EH (cell line): ENCODE results near the gene PFDN2.

ENCODE experiments used
- DNase-seq: peaks from one replicate; pipeline ENCODE4 v3.0.0-alpha.2; 2015; ENCODE audit warnings: low read depth

Gene PFDN2

DNA sequence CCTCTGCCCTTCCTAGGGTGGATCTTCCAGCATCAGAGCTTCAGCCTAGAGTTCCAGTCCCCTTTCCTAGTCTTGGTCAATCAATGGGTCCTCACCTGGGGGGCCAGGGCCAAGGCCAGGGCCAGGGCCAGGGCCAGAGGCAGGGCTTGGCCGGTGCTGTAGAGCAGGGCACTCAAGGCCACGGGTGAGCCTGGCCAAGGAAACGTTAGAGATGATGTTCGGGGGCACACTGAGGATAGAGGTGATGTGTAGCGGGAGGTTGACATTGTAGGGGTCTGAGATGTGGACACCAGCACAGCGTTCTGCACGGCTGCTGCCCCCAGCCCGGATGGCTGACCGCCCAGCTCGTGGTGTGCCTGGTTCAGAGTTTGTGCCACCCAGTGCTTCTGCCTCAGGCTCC, 66.6 kb downstream of the PFDN2 start:
- no peak for DNase-seq
